Measurements from ENCODE around the gene CYBB.
"Not testable (repeated sequence)": the region's sequence is repeated elsewhere in the genome, so short reads cannot be mapped to it uniquely, and the experiment has no call there.

The CYBB gene

DNA sequence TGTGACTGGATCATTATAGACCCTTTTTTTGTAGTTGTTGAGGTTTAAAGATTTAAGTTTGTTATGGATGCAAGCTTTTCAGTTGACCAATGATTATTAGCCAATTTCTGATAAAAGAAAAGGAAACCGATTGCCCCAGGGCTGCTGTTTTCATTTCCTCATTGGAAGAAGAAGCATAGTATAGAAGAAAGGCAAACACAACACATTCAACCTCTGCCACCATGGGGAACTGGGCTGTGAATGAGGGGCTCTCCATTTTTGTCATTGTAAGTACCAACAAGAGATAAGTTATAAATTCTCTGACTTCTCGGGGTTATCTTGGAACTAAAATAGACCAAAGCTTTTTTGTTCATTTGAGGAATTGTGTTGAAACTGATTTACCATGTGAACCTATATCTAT, at the start of gene CYBB:
Gene CYBB (plus strand): TSS at position 203 of the 400 bp plus-strand sequence. CDS start 19 bp downstream, at position 222.
- DNase-seq, result no peak

DNA sequence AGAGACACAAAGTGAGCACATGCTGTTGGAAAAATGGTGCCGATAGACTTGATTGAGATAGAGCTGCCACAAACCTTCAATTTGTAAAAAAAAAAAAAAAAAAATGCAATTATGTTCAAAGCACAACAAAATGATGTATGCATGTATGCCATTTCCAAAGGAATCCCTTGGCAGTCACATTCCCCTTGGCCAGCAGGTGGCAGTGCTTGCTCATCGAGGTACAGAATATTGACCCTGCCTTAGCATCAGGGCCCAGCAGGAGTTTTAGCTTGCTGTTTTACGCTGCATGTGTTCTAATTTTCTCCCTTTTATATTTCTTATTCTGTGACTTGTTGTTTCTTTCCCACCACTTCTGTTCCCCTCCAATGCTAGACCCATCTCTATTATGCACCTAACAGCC, 34.5 kb upstream of the CYBB start:
- peak; percentile 58 to 73 for DNase-seq

DNA sequence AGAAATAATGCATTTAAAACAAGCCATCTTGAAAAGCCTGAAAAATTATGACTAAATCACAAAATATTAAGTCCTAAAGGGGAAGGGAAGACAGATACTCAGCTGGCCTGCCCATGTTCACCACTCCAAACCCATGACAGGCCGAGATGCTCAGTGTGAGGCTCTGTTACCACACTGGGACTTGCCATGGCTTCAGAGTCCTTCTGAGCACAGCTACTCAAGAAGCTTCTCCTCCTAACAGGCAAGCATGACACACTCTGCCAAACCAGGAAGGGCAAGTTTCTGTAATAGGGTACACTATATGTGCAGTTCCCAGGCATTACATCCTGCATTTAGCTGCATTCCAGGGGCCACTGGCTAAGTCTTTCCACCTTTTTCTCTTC, 34.0 kb upstream of the CYBB start:
- no peak for DNase-seq

DNA sequence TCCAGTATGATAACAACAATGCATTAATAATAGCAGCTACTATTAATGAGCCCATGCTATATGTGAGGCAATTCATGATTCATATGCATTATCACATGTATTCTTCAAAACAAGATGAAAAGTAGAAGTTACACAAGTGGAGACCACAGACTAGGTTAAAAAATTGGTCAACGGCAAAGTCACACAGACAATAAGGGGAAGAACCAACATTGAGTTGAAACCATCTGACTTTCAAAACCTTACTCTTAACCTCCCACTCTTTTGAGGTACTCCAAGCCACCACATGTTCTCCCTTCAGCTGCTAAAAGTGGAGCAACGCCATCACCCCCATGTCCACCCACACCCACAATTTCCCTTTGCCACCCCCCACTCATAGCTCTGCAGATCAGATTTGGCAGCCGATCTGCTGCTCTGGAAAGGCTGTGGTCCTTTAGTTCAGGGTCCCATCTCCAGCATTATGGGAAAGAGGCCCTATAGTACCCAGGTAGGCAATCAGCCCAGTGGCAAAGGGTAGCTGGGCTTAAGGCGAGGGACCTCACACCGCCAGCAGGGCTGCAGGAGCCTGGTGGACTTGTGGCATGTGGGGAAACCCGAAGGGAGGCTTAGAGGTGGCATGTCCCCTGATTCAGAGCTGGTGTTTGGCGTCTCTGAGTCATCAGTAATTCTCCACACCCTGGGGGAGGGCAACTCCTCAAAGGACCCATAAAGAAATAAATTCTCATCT, 33.5 kb upstream of the CYBB start:
- no peak for DNase-seq

DNA sequence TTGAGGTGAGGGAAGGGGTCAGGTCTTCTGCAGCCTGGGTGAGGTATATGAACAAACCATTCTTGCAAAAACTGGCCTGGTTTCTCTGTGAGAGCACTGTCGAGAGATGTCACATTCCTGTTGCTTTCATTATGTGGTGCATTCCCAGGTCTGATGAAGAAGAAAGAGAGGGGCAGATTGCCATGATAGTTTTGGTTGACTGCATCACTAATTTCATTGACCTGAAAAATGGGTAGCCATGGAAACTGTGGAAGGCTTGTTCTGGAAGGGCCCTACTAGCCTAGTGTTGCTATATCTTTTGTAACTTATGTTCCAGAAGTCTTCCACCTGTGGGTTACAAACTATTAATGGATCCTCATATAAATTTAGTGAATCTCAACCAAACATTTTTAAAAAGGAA, 32.9 kb upstream of the CYBB start:
- no peak for DNase-seq

DNA sequence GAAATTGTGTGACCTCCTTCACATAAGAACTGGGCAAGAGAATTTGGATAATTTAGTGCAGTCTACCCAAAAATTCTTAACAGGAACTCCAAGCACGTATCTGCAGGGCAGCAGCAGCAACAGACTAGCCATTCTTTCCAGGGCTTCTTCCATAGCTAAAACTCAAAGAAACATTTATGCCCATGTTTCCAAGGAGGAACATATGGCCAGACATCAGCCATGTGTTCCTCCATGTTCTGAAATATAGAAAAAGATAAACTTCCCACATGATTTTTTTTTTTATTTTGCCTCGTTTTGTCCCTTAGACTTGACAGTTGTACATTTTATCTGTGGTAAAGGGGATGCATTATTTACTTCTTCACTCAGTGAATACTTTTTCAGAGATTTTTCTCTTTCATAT, 27.6 kb upstream of the CYBB start:
- DNase-seq, result no peak

DNA sequence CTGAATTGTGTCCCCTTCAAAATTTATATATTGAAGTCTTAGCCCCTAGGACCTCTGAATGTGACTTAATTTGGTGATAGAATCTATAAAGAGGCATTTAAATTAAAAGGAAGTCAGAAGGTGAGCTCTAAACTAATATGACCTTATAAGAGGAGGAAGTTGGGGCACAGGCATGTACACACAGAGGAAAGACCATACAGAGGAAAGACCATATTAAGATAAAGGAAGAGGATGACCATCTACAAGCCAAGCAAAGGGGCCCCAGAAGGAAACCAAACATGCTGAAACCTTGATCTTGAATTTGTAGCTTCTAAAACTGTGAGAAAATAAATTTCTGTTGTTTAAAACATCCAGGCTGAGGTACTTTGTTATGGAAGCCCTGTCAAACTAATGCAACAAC, 26.9 kb upstream of the CYBB start:
- DNase-seq, result no peak

DNA sequence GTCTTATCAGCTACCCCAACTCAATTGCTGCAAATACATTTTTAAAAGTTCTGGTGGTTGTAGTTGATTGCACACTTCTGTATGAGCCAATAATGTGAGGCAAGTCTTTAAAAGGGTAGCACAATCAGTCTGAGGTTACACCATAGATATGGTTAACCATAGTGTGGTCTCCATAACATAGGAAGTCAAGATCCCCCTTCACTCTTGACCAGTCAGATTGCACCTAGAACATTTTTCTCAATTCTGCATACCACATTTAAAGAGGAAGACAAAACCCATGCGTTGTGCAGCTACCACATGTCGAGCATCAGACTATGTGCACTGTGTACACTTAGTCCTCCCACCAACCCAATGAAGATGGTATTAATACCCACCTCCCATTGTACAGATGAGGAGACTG, 26.5 kb upstream of the CYBB start:
- DNase-seq, result no peak

DNA sequence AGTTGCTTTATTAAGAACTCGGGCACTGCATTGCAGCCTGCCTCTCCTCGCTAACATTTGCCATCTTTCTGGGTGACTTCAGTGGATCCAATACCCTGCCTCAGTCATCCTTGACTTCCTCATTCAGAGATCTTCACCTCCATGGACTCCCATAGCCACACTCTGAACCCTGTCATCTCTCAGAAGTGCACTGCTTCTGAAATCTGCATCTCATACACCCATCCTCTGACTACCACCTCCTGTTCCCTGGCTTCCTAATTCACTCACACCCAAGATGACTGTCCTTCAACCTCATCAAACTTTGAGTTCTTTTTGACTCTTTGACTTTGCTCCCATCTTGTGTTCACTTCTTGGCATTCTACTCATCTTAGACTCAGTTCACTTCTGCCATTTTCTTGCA, 25.3 kb upstream of the CYBB start:
- no peak for DNase-seq

DNA sequence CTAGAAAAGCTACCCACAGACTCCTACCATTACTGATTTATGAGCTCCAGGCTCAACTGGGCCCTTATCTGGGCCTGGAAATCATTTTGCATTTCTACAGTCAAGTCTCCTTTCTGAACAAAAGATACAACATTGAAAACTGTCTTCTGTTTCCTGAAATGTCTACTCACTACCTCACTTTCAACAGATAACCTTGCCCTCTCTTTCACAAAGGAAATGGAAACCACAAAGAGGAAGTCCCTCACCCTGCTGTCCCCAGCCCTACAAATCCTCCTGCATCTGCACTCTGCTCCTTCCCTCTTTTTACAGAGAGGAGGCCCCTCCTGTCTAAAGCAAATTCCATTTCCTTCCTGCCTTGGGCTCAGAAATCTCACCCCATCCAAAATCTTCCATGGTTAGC, 24.8 kb upstream of the CYBB start:
- DNase-seq, result no peak

DNA sequence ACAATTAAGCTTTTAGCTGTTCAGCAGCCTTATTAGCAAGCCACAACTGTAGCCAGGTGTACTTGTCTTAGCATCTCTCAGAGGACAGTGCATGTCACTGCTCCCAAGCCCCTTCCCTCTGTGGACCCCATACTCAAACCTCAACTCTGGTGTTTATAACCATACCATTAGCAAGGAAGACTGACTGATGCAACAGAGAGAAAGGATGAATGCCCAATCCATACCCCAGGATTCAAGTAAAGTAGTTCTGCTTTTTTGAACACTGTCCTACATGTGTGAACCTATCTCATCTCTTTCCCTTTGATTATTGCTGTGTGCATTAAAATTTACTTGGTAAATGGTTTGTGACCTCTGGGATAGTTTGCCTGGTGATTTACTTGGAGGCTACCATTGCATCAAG, 22.8 kb upstream of the CYBB start:
- no peak for DNase-seq

DNA sequence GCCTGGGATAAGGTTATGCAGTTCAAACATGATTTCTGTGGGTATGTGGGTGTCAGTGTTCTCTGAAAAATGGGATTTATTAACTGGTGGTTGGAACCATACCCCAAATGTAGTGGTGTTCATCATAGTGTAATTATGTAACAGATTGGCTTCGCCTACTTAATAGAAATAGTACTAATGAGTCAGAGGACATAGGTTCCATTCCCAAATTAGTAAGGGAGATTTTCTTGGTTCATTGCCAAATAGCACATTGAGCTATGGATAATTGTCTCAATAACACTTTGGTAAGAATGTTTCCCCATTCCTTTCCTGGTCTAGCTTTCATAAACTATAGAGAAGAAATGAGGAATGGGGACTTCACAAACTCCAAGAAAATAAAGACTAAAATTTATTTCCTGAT, 20.5 kb upstream of the CYBB start:
- no peak for DNase-seq

DNA sequence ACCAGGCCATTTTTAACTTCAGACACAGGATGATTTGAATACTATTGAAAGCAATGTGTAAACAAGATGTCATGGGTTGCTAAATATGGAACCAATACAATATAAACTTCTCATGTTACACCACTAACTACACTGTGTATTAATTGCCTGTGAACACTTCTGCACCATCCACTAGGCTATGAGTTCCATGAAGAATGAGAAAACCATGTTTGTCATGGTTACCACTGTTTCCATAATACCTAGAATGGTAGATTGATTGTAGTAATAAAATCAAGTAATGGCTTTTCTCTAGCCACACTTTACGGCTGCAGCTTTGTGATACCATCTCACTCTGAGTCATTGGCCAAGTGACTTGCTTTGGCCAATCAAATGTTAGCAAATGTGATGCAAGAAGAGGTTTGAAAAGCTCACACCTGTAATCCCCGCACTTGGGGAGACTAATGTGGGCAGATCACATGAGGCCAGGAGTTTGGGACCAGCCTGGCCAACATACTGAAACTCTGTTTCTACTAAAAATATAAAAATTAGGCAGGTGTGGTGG, 19.9 kb upstream of the CYBB start:
- no peak for DNase-seq

DNA sequence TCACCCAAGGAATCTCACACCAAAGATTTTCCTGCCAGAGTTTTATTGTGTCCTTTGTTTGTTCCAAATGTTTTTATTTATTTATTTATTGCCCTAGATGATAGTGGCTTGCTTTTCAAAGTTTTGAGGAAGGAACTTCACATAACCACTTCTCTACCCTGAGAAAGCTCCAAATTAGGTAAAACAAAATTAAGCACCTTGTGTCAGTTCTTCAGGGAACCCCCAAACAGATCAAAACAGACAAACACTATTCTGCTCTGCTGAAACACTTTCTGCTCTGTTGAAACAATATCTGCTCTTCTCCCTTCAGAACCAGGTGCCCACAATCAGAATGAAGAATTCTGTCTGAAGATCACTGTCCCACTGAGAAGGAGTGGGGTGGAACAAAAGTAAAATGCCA, 16.5 kb upstream of the CYBB start:
- no peak for DNase-seq

DNA sequence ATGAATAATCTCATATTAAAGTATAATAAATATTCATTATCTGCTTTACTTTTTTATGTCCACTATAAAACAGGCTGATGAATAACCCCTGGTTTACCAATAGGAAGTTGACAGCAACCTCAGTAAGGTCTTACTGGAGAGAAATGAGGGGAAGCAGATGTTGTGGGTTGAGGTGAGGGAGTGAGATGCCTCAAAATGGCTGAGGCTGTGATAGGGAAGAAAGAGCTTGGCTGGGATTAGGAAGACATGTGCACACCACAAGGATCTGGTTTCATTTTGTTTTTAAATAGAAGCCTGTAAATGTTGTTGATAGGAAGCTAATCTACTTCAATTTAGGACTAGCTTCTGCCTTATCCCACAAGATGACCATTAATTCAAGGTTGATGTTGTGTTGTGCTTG, 14.4 kb upstream of the CYBB start:
- no peak for DNase-seq

DNA sequence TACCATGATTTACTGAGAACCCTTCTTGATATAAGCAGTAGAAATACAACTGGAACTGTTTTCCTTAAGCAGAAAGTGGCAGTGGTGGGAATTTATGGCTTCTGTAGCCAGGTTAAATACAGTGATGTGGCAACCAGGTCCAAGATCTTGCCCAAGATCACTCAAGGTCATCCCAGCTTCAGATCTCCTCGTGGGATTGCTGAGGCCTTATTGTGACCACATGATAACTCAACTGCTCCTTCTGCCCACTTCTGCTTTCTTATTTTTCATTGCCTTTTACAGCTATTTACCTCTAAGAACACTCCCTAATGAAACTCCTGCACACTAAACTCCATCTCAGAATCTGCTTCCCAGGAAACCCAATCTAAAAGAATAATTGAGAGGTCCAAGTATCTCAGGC, 12.4 kb upstream of the CYBB start:
- no peak for DNase-seq

DNA sequence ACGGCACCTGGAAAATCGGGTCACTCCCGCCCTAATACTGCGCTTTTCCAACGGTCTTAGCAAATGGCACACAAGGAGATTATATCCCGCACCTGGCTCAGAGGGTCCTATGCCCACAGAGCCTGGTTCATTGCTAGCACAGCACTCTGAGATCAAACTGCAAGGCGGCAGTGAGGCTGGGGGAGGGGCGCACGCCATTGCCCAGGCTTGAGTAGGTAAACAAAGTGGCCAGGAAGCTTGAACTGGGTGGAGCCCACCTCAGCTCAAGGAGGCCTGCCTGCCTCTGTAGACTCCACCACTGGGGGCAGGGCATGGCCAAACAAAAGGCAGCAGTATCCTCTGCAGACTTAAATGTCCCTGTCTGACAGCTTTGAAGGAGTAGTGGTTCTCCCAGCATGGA, 11.0 kb upstream of the CYBB start:
- not testable (repeated sequence) for DNase-seq

DNA sequence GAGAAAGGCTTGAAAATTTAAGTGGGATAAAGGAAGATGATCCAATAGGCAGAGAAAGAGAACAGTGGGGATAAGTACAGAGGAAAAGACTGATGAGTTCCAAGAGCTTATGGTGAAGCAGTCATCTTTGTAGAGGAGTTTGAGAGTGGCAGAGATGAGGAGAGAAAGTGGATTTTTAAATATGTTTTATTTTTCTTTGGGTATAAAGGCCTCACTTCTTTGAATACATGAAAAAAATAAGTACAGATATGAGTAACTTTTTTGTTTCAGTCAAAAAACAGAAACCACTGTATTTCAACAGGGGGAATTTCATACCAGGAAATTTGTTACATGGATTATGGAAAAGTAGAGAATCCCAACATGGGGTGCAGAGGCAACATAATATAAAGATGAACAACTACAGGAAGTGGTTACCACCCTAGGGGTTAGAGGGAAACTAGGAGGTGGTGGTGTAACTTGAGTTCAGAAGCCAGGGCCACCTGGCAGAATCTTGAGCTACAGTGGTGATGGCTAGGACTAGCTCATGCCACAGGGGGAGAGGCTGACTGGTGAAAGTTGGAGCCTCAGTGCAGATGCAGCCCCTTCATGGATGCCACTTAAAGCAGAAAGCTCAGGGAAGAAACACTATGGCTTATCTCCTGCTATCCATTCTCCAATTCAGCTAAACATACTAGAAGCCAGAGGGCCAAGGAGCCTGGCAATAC, 3.4 kb upstream of the CYBB start:
- DNase-seq, result no peak

DNA sequence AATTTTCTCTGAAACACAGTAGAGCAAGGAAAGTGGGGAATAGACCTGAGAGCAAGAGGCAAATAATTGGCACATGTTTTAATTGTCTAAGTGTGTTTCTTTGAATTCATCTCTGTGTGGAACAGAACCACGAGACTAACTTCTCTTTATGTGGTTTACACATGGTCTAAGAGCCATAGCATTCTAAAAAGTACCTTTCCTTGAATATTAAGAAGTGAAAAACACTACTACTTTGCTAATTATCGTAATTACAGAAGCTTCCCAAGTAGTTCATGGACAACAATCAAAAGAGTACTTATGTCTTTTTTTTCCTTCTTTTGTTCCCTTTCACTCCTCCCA, 2.9 kb upstream of the CYBB start:
- DNase-seq, result no peak

DNA sequence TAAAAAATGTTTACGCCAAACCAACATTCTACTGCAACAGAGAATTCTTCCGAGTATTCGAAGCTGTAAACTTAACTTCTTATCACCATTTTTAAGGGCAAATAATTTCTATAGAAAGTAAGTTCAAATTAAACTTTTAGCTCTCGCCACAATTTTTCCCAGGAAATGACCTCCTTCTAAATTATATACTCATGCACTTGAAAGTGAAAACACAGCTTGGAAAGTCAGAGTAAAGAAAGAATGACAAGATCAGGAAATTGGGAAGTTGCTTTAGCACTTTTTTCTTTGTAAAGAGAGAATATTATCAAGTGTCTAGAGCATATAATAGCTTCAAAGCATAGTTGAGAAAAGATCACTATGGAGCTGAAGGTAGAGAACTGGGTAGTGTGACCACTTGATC, 1.2 kb downstream of the CYBB start:
- DNase-seq, result no peak

DNA sequence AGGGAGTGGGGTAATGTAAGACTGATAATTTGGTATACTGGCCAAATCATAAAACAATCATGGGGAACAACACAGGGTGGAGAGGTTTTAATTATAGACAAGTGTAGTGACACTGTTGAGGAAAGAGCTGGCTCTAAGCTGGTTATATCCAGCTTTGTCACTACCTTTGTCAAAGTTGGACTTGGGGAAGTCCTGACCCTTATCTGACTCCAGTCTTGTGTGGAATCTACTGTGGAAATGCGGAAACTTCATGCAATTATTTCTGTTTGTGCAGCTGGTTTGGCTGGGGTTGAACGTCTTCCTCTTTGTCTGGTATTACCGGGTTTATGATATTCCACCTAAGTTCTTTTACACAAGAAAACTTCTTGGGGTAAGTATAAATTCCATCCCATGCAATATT, 2.0 kb downstream of the CYBB start:
- DNase-seq, result no peak

DNA sequence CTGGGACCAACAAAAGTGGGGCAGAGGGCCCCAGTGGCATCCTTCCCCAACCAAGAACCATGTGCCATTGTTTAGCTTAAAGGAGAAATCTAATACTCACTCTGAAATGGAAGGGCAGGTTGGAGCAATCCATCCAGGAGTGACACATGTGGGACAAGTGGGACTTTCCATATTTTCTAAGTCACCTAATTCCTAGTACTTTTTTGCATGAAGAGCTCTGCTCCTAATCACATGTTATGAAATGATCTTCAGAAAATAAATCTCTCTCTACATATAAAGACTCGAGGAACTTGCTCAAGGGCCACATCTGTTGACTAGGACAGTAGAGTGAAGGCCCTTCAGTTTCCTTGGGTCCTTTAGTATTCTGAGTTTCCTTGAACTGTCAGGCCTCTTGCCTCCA, 2.5 kb downstream of the CYBB start:
- DNase-seq, result no peak

DNA sequence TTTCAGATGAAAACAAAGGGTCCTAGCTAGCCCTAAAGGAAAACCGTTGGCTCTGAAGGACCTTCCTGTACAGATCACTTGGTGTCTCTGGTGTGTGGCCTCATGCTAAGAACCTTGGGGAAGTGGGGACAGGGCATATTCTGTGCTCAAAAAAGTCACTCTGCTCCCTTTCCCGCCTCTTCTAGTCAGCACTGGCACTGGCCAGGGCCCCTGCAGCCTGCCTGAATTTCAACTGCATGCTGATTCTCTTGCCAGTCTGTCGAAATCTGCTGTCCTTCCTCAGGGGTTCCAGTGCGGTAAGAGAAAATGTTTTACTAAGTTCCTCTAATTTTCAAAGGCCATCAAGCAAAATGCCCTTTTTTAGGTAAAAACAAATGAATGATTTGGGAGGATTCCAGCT, 3.4 kb downstream of the CYBB start:
- no peak for DNase-seq

DNA sequence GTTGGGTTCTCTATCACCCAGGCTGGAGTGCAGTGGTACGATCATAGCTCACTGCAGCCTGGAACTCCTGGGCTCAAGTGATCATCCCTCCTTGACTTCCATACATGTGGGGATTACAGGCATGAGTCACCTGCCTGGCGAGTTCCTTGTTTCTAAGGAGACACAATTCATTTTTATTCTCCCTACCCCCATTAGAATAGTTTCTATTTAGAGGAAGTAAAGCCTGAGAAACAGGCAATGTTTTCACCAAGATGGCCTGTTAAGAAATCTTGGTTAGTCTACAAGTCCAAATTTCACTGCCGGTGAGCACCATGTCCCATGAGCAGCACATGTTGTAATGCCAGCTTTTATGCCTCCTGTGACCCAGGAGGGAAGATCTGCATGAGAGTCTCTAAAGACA, 5.7 kb downstream of the CYBB start:
- no peak for DNase-seq

Measured in stimulated activated CD4-positive, alpha-beta T cell treated with anti-CD3 and anti-CD28 coated beads, Interleukin-2, amount 100 ng/mL, for 48 hours (primary cell).